NCI-H524 (cell line): ENCODE results near the gene CCR7.

Experiments used
- DNase-seq, 2 experiments: peaks; one replicate each; lab custom pipeline; 2025; lab: John Stamatoyannopoulos, UW

Gene CCR7

GRCh38 chr17:40535924-40536294 lies 29.4 kb downstream of the CCR7 start:
- no peak for DNase-seq

GRCh38 chr17:40535438-40535837 lies 29.8 kb downstream of the CCR7 start:
- no peak for DNase-seq

GRCh38 chr17:40534371-40535189 lies 30.7 kb downstream of the CCR7 start:
- DNase-seq, result no peak

- no peak for DNase-seq
Observed at GRCh38 chr17:40533896-40534295, 31.4 kb downstream of the CCR7 start.

- no peak for DNase-seq
Observed at GRCh38 chr17:40532520-40533253, 32.6 kb downstream of the CCR7 start.

- no peak for DNase-seq
Observed at GRCh38 chr17:40531051-40531991, 34.0 kb downstream of the CCR7 start.

- no peak for DNase-seq
Observed at GRCh38 chr17:40530531-40530994, 34.7 kb downstream of the CCR7 start.

GRCh38 chr17:40529991-40530390 lies 35.3 kb downstream of the CCR7 start:
- no peak for DNase-seq

- no peak for DNase-seq
Observed at GRCh38 chr17:40528692-40529417, 36.4 kb downstream of the CCR7 start.

GRCh38 chr17:40526668-40527067 lies 38.6 kb downstream of the CCR7 start:
- DNase-seq, result peak; percentile 71 to 87

- DNase-seq, result no peak
Observed at GRCh38 chr17:40525294-40525693, 40.0 kb downstream of the CCR7 start.

GRCh38 chr17:40524243-40524965 lies 40.9 kb downstream of the CCR7 start:
- DNase-seq, result no peak

GRCh38 chr17:40522961-40523310 lies 42.3 kb downstream of the CCR7 start:
- DNase-seq, result no peak

- DNase-seq, result peak in 1 of 2 experiments; percentile 6
Observed at GRCh38 chr17:40522250-40522960, 42.9 kb downstream of the CCR7 start.

GRCh38 chr17:40520991-40521453 lies 44.2 kb downstream of the CCR7 start:
- DNase-seq, result no peak

- DNase-seq, result no peak
Observed at GRCh38 chr17:40519089-40519775, 46.0 kb downstream of the CCR7 start.

GRCh38 chr17:40518401-40519088 lies 46.7 kb downstream of the CCR7 start:
- no peak for DNase-seq

GRCh38 chr17:40517981-40518380 lies 47.3 kb downstream of the CCR7 start:
- DNase-seq, result no peak

- no peak for DNase-seq
Observed at GRCh38 chr17:40517286-40517662, 48.0 kb downstream of the CCR7 start.
